Measurements from ENCODE around the gene KLK5. TPM values are rescaled to one million over a fixed set of nuclear protein-coding genes. Genes with fewer than 3 reads are reported as not detected.

KLK5 gene
- total RNA-seq, 1 experiment from 2014 or later: not detected

DNA sequence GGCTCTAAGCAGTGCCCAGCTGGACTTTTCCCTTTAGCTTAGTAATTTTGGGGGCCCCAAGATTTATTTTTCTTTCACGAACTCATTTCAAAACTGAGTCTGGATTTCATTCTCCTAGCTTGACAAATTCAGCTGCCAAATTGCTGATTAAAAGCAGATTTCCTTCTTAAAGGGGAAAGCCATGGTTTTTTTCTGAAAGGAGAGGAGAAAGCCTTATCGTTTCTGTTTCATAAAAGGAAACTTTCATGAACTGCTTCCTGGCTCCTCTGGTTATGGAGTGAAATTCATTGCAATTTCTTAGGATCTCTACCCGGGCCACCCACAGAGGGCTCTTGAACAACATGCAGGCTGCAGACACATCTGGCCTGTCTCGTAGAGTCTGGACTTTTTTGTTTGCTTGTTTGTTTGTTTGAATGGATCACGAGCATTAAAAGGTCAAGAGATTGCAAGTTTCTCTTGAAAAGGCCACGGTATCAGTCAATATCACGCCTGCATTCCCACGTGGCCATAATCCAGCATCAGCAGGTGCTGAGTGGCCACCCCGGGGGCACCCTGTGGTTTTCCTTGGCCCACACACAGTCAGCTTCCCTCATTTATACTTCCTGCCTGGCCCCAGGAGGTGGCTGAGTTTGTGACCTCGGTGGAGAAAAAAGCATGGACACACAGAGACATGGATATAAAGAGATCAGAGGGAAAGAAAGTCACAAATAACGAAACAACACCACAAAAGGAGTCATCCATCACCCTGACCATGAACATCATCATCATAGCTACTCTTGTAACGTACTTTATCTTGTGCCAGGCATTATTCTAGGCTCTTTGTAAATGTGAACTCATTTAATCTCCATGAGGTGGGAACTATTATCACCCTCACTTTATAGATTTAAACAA lies 31.2 kb downstream of the KLK5 start:
- H3K9me3 Mint-ChIP-seq: no peaks in the 10 kb centered on the region
- Histone ChIP-seq H3K79me2 (ENCODE audit: insufficient read depth, low read length) (no peaks in the 10 kb centered on the region), H3K27me3 (ENCODE audit: insufficient read depth, low read length) (no peaks in the 10 kb centered on the region), H3K23ac (ENCODE audit: insufficient read length, low read depth, low read length) (no peak overlapping the region), H2BK15ac (ENCODE audit: low read depth, low read length) (no peak overlapping the region), H3K79me1 (ENCODE audit: insufficient read depth, low read depth, low read length, poor library complexity, severe bottlenecking) (no peaks in the 10 kb centered on the region), H2BK12ac (ENCODE audit: insufficient read length, low read depth, low read length) (no peak overlapping the region), H3K23me2 (ENCODE audit: insufficient read length, low read depth, low read length, poor library complexity, severe bottlenecking) (no peaks in the 10 kb centered on the region), H4K20me1 (ENCODE audit: control insufficient read depth, insufficient read depth, insufficient read length) (no peaks in the 10 kb centered on the region), H4K8ac (replicated peaks; ENCODE audit: insufficient read length, low read depth, low read length) (no peak overlapping the region), H3K18ac (ENCODE audit: insufficient read length, low read depth, low read length) (no peak overlapping the region), H3K4me1 (ENCODE audit: insufficient read depth, low read length) (no peaks in the 10 kb centered on the region), H3K9me3 (ENCODE audit: control insufficient read depth, low read depth, low read length) (no peaks in the 10 kb centered on the region), H2BK5ac (ENCODE audit: insufficient read length, low read length) (no peak overlapping the region), H3K14ac (ENCODE audit: insufficient read depth, low read length) (no peak overlapping the region), H3K27ac (ENCODE audit: insufficient read length, low read depth, low read length) (no peak overlapping the region), H4K5ac (ENCODE audit: insufficient read length, low read depth, low read length) (no peak overlapping the region), H3K4ac (ENCODE audit: low read depth, low read length) (no peak overlapping the region), H3K9ac (ENCODE audit: extremely low read depth, insufficient read length, low read length) (no peak overlapping the region), H3K4me2 (ENCODE audit: insufficient read depth, insufficient read length, low read length) (peak overlapping the region; percentile 3), H2BK120ac (ENCODE audit: low read depth, low read length, poor library complexity, severe bottlenecking) (no peak overlapping the region), H4K91ac (ENCODE audit: insufficient read length, low read depth, low read length) (no peak overlapping the region), H3T11ph (ENCODE audit: low read length) (no peak overlapping the region), H3K56ac (ENCODE audit: insufficient read length, low read depth, low read length) (no peak overlapping the region), H2AFZ (ENCODE audit: low read length) (no peak overlapping the region), H2BK20ac (ENCODE audit: low read depth, low read length, poor library complexity, severe bottlenecking) (no peak overlapping the region), H2AK5ac (ENCODE audit: insufficient read length, low read length) (no peak overlapping the region)
- H3K4me3 Mint-ChIP-seq: peak overlapping the region in 1 of 2 experiments; percentile 65; a peak in 3 of 5 replicates
- no peak for DNase-seq
- WGBS (ENCODE audit: extremely low coverage, insufficient read length, low lambda C conversion rate): no CpG with 5 or more reads among the region's 12 CpGs
- H3K4me1 Mint-ChIP-seq: peaks cover 13 to 14% of the 10 kb centered on the region in 2 experiments
- TF ChIP-seq, protein P1, sequence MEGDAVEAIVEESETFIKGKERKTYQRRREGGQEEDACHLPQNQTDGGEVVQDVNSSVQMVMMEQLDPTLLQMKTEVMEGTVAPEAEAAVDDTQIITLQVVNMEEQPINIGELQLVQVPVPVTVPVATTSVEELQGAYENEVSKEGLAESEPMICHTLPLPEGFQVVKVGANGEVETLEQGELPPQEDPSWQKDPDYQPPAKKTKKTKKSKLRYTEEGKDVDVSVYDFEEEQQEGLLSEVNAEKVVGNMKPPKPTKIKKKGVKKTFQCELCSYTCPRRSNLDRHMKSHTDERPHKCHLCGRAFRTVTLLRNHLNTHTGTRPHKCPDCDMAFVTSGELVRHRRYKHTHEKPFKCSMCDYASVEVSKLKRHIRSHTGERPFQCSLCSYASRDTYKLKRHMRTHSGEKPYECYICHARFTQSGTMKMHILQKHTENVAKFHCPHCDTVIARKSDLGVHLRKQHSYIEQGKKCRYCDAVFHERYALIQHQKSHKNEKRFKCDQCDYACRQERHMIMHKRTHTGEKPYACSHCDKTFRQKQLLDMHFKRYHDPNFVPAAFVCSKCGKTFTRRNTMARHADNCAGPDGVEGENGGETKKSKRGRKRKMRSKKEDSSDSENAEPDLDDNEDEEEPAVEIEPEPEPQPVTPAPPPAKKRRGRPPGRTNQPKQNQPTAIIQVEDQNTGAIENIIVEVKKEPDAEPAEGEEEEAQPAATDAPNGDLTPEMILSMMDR (conservative IDR thresholded peaks at IDR 0.05): no peak
- H3K27me3 Mint-ChIP-seq (ENCODE audit: low read depth): peaks cover 62% of the 10 kb centered on the region
- peak overlapping the region in 1 of 3 experiments; percentile 19; a peak in 2 of 7 replicates for H3K27ac Mint-ChIP-seq
- H3K36me3 Mint-ChIP-seq (ENCODE audit: insufficient read depth in 1 of 3, low read depth in 3 of 3): no peaks in the 10 kb centered on the region

Data from H9 (cell line).